Activated CD4-positive, alpha-beta T cell treated with anti-CD3 and anti-CD28 coated beads, Interleukin-2, amount 10 ng/mL, durations not matched to agents 24 days and 14 days (primary cell): ENCODE results near the gene STAC. TPM values are rescaled to one million over a fixed set of nuclear protein-coding genes. Genes with fewer than 3 reads are reported as not detected.
"Not testable (repeated sequence)": the region's sequence is repeated elsewhere in the genome, so short reads cannot be mapped to it uniquely, and the experiment has no call there.

Source experiments
- DNase-seq: peaks from one replicate; pipeline ENCODE4 v3.0.0; 2022
- H3K27ac Mint-ChIP-seq: one replicate; pipeline ENCODE4 v1.8.0; 2022; ENCODE audit warnings: mild to moderate bottlenecking, mixed read lengths
- H3K27me3 Mint-ChIP-seq: one replicate; pipeline ENCODE4 v1.8.0; 2022; ENCODE audit warnings: mixed read lengths
- H3K36me3 Mint-ChIP-seq: one replicate; pipeline ENCODE4 v1.8.0; 2022; ENCODE audit warnings: low read depth, mild to moderate bottlenecking, mixed read lengths
- H3K4me1 Mint-ChIP-seq: one replicate; pipeline ENCODE4 v1.8.0; 2021; ENCODE audit warnings: mixed read lengths
- H3K4me3 Mint-ChIP-seq: one replicate; pipeline ENCODE4 v1.8.0; 2022; ENCODE audit warnings: mild to moderate bottlenecking, moderate library complexity, mixed read lengths
- H3K9me3 Mint-ChIP-seq: one replicate; pipeline ENCODE4 v1.8.0; 2021; ENCODE audit warnings: mixed read lengths
- intact Hi-C: fragments of 100-400 bp; cut with micrococcal nuclease; formaldehyde crosslinking; loops from one replicate; pipeline ENCODE4 v1.15.1; 2023
- total RNA-seq: library from RNA; stranded (reverse); gene quantifications from 2 replicates; pipeline ENCODE4 v1.2.3, GENCODE V29; 2022

The STAC gene
- total RNA-seq, 1 donor from 2014 or later = not detected

- no peak for DNase-seq
- Mint-ChIP-seq H3K4me1 (no peaks in the 10 kb centered on the region), H3K36me3 (no peaks in the 10 kb centered on the region), H3K9me3 (no peaks in the 10 kb centered on the region), H3K4me3 (no peak overlapping the region), H3K27me3 (no peaks in the 10 kb centered on the region), H3K27ac (no peak overlapping the region)
- intact Hi-C loops = no loop called here
These were observed 54.6 kb downstream of the STAC start for GRCh38 chr3:36434687-36435426.

GRCh38 chr3:36443028-36443686 lies 62.9 kb downstream of the STAC start:
- intact Hi-C loops = no loop called here
- no peak for DNase-seq
- no peaks in the 10 kb centered on the region for H3K36me3 Mint-ChIP-seq
- no peaks in the 10 kb centered on the region for H3K4me1 Mint-ChIP-seq
- no peak overlapping the region for H3K4me3 Mint-ChIP-seq
- H3K9me3 Mint-ChIP-seq = no peaks in the 10 kb centered on the region
- no peak overlapping the region for H3K27ac Mint-ChIP-seq
- H3K27me3 Mint-ChIP-seq = no peaks in the 10 kb centered on the region

GRCh38 chr3:36444909-36445308 lies 64.6 kb downstream of the STAC start:
- no peak for DNase-seq
- intact Hi-C loops = no loop called here
- no peak overlapping the region for H3K27ac Mint-ChIP-seq
- H3K36me3 Mint-ChIP-seq = no peaks in the 10 kb centered on the region
- H3K4me1 Mint-ChIP-seq = no peaks in the 10 kb centered on the region
- H3K27me3 Mint-ChIP-seq = no peaks in the 10 kb centered on the region
- no peaks in the 10 kb centered on the region for H3K9me3 Mint-ChIP-seq
- H3K4me3 Mint-ChIP-seq = no peak overlapping the region

- no peak overlapping the region for H3K27ac Mint-ChIP-seq
- no peaks in the 10 kb centered on the region for H3K9me3 Mint-ChIP-seq
- H3K4me3 Mint-ChIP-seq = no peak overlapping the region
- no peaks in the 10 kb centered on the region for H3K27me3 Mint-ChIP-seq
- H3K4me1 Mint-ChIP-seq = no peaks in the 10 kb centered on the region
- intact Hi-C loops = no loop called here
- no peaks in the 10 kb centered on the region for H3K36me3 Mint-ChIP-seq
- no peak for DNase-seq
These were observed 66.0 kb downstream of the STAC start for GRCh38 chr3:36446276-36446675.

GRCh38 chr3:36447061-36447460 lies 66.8 kb downstream of the STAC start:
- no peak for DNase-seq

GRCh38 chr3:36451816-36452215 lies 71.5 kb downstream of the STAC start:
- no peak for DNase-seq
- H3K4me1 Mint-ChIP-seq = no peaks in the 10 kb centered on the region
- no peaks in the 10 kb centered on the region for H3K9me3 Mint-ChIP-seq
- intact Hi-C loops = no loop called here
- no peak overlapping the region for H3K4me3 Mint-ChIP-seq
- H3K27ac Mint-ChIP-seq = no peak overlapping the region
- H3K27me3 Mint-ChIP-seq = no peaks in the 10 kb centered on the region
- no peaks in the 10 kb centered on the region for H3K36me3 Mint-ChIP-seq

More at GRCh38 chr3:36447061-36447460, 66.8 kb downstream of the STAC start:
- no peak overlapping the region for H3K27ac Mint-ChIP-seq
- H3K4me1 Mint-ChIP-seq = no peaks in the 10 kb centered on the region
- intact Hi-C loops = no loop called here
- no peaks in the 10 kb centered on the region for H3K36me3 Mint-ChIP-seq
- H3K27me3 Mint-ChIP-seq = no peaks in the 10 kb centered on the region
- H3K9me3 Mint-ChIP-seq = no peaks in the 10 kb centered on the region
- H3K4me3 Mint-ChIP-seq = no peak overlapping the region

- H3K27ac Mint-ChIP-seq, H3K9me3 Mint-ChIP-seq, H3K4me1 Mint-ChIP-seq, H3K4me3 Mint-ChIP-seq, intact Hi-C loops, H3K27me3 Mint-ChIP-seq, H3K36me3 Mint-ChIP-seq, DNase-seq: not testable (repeated sequence)
These were observed 72.9 kb downstream of the STAC start for GRCh38 chr3:36453213-36453612.

- H3K4me1 Mint-ChIP-seq, H3K4me3 Mint-ChIP-seq, DNase-seq, H3K9me3 Mint-ChIP-seq, H3K27ac Mint-ChIP-seq, H3K36me3 Mint-ChIP-seq, intact Hi-C loops, H3K27me3 Mint-ChIP-seq: not testable (repeated sequence)
These were observed 73.6 kb downstream of the STAC start for GRCh38 chr3:36453896-36454295.

- intact Hi-C loops = no loop called here
- Mint-ChIP-seq H3K4me3 (no peak overlapping the region), H3K4me1 (no peaks in the 10 kb centered on the region), H3K27me3 (no peaks in the 10 kb centered on the region), H3K9me3 (no peaks in the 10 kb centered on the region), H3K36me3 (no peaks in the 10 kb centered on the region), H3K27ac (no peak overlapping the region)
- DNase-seq = no peak
These were observed 75.1 kb downstream of the STAC start for GRCh38 chr3:36455406-36455805.

- intact Hi-C loops = no loop called here
- H3K27ac Mint-ChIP-seq = no peak overlapping the region
- H3K27me3 Mint-ChIP-seq = no peaks in the 10 kb centered on the region
- no peaks in the 10 kb centered on the region for H3K9me3 Mint-ChIP-seq
- no peaks in the 10 kb centered on the region for H3K4me1 Mint-ChIP-seq
- no peak overlapping the region for H3K4me3 Mint-ChIP-seq
- H3K36me3 Mint-ChIP-seq = no peaks in the 10 kb centered on the region
- DNase-seq = no peak
These were observed 76.5 kb downstream of the STAC start for GRCh38 chr3:36456784-36457183.

- Mint-ChIP-seq H3K4me3 (no peak overlapping the region), H3K27ac (no peak overlapping the region), H3K36me3 (no peaks in the 10 kb centered on the region), H3K27me3 (no peaks in the 10 kb centered on the region), H3K4me1 (no peaks in the 10 kb centered on the region), H3K9me3 (no peaks in the 10 kb centered on the region)
- no peak for DNase-seq
- intact Hi-C loops = no loop called here
These were observed 77.4 kb downstream of the STAC start for GRCh38 chr3:36457667-36458066.

- no peak overlapping the region for H3K4me3 Mint-ChIP-seq
- H3K27me3 Mint-ChIP-seq = no peaks in the 10 kb centered on the region
- no peaks in the 10 kb centered on the region for H3K4me1 Mint-ChIP-seq
- intact Hi-C loops = no loop called here
- no peaks in the 10 kb centered on the region for H3K36me3 Mint-ChIP-seq
- DNase-seq = no peak
- no peak overlapping the region for H3K27ac Mint-ChIP-seq
- no peaks in the 10 kb centered on the region for H3K9me3 Mint-ChIP-seq
These were observed 78.9 kb downstream of the STAC start for GRCh38 chr3:36459177-36459576.

- H3K27me3 Mint-ChIP-seq = no peaks in the 10 kb centered on the region
- no peak overlapping the region for H3K4me3 Mint-ChIP-seq
- no peak for DNase-seq
- intact Hi-C loops = no loop called here
- no peaks in the 10 kb centered on the region for H3K36me3 Mint-ChIP-seq
- no peaks in the 10 kb centered on the region for H3K4me1 Mint-ChIP-seq
- H3K9me3 Mint-ChIP-seq = no peaks in the 10 kb centered on the region
- H3K27ac Mint-ChIP-seq = no peak overlapping the region
These were observed 81.3 kb downstream of the STAC start for GRCh38 chr3:36461597-36461996.

- H3K9me3 Mint-ChIP-seq, intact Hi-C loops, H3K27me3 Mint-ChIP-seq, DNase-seq, H3K27ac Mint-ChIP-seq, H3K36me3 Mint-ChIP-seq, H3K4me1 Mint-ChIP-seq, H3K4me3 Mint-ChIP-seq: not testable (repeated sequence)
These were observed 91.7 kb downstream of the STAC start for GRCh38 chr3:36472045-36472444.

- no peaks in the 10 kb centered on the region for H3K9me3 Mint-ChIP-seq
- no peak overlapping the region for H3K4me3 Mint-ChIP-seq
- H3K27me3 Mint-ChIP-seq = no peaks in the 10 kb centered on the region
- no peaks in the 10 kb centered on the region for H3K36me3 Mint-ChIP-seq
- H3K4me1 Mint-ChIP-seq = no peaks in the 10 kb centered on the region
- H3K27ac Mint-ChIP-seq = no peak overlapping the region
- DNase-seq = no peak
- intact Hi-C loops = no loop called here
These were observed 95.3 kb downstream of the STAC start for GRCh38 chr3:36475558-36475957.
